GM12891 (cell line): ENCODE data around the gene NCK1.
"Not testable (repeated sequence)": the region's sequence is repeated elsewhere in the genome, so short reads cannot be mapped to it uniquely, and the experiment has no call there.

Experiments used
- DNase-seq: peaks from one replicate; pipeline ENCODE4 v3.0.0; 2011; ENCODE audit warnings: low spot score; ENCODE audit not compliant: insufficient read length
- FAIRE-seq: peaks from 2 replicates; lab custom pipeline; 2011; peaks lifted over from hg19 to GRCh38; lab: Jason Lieb, UNC
- PAX5 ChIP-seq: IDR thresholded peaks from 2 replicates; pipeline ENCODE4 v1.6.1; 2011; ENCODE audit warnings: low read length, moderate library complexity, mild to moderate bottlenecking; ENCODE audit not compliant: insufficient read depth, severe bottlenecking
- POLR2A ChIP-seq: IDR thresholded peaks from 2 replicates; pipeline ENCODE4 v1.6.1; 2011; ENCODE audit warnings: low read depth, low read length, control low read depth
- POLR2AphosphoS5 ChIP-seq: IDR thresholded peaks from 2 replicates; pipeline ENCODE4 v1.6.1; 2011; ENCODE audit warnings: low read depth, low read length, control low read depth
- POU2F2 ChIP-seq: IDR thresholded peaks from 2 replicates; pipeline ENCODE4 v1.6.1; 2011; ENCODE audit warnings: low read depth, mild to moderate bottlenecking, control low read depth, low read length, moderate library complexity
- SPI1 ChIP-seq: IDR thresholded peaks from 2 replicates; pipeline ENCODE4 v1.6.1; 2011; ENCODE audit warnings: low read depth, low read length, control low read depth
- TAF1 ChIP-seq: IDR thresholded peaks from 2 replicates; pipeline ENCODE4 v1.6.1; 2011; ENCODE audit warnings: low read depth, low read length, control low read depth

Gene NCK1

DNA sequence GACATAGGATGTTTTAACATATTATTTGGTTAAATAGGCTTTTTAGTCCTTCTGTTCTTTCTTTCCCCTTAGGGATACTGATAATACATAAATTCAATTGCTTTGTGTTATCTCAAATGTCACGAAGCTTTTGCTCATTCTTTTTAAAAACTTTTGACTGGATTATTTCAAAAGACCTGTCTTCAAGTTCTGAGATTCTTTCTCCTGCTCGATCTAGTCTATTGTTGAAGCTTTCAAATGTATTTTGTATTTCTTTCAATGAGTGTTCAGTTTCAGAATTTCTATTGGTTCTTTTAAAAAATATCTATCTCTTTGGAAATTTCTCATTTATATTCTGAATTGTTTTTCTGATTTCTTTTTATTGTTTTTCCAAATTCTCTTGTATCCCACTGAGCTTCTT, 112.7 kb downstream of the NCK1 start:
- no peak for TF ChIP-seq TAF1
- TF ChIP-seq POU2F2, result no peak
- no peak for TF ChIP-seq PAX5
- no peak for TF ChIP-seq SPI1
- TF ChIP-seq POLR2AphosphoS5, result no peak
- no peak for TF ChIP-seq POLR2A
- DNase-seq (no peak), FAIRE-seq (no peak)

- no peak for FAIRE-seq
- TF ChIP-seq PAX5 (no peak), POLR2A (no peak), POLR2AphosphoS5 (no peak), POU2F2 (no peak), TAF1 (no peak), SPI1 (no peak)
- no peak for DNase-seq
Measured at GRCh38 chr3:136979204-136979603, 117.2 kb downstream of the NCK1 start.

- no peak for TF ChIP-seq SPI1
- no peak for TF ChIP-seq POLR2AphosphoS5
- TF ChIP-seq POU2F2, result no peak
- no peak for TF ChIP-seq POLR2A
- TF ChIP-seq PAX5, result no peak
- no peak for TF ChIP-seq TAF1
- DNase-seq (no peak), FAIRE-seq (no peak)
Measured at GRCh38 chr3:136979684-136980083, 117.7 kb downstream of the NCK1 start.

- no peak for FAIRE-seq
- TF ChIP-seq POU2F2, result no peak
- no peak for DNase-seq
Measured at GRCh38 chr3:136982033-136982432, 120.0 kb downstream of the NCK1 start.

DNA sequence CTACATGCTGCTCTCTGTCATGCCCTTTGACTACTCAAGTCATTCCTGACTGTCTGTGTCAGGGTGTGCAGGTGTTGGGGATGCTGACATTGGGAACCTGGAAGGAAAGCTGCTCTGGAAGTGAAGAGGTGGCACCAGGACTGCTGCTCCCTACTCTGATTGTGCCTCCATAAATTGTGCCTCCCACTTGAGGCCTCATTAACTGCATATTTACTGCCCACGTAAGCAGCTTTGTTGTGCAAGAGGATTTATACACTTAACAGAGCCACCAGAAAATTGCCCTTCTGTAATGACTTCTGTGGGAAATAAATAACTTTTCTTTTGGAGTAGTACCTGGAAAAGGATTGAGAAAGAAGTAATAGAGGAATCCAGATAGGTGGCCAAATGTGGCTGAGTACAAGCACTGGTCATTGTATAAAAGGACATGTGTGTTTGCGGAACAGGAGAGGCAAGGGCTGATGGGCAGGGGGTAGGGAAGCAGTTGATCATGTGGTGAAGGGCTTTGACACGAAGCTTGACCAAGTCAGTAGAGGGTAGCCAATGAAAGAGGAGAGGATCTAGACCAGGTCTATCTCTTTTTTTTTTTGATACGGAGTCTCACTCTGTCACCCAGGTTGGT, 120.6 kb downstream of the NCK1 start:
- no peak for DNase-seq
- FAIRE-seq, result no peak
- TF ChIP-seq POLR2A, result no peak
- no peak for TF ChIP-seq SPI1
- no peak for TF ChIP-seq POLR2AphosphoS5
- TF ChIP-seq POU2F2, result no peak
- no peak for TF ChIP-seq TAF1
- TF ChIP-seq PAX5, result no peak

DNA sequence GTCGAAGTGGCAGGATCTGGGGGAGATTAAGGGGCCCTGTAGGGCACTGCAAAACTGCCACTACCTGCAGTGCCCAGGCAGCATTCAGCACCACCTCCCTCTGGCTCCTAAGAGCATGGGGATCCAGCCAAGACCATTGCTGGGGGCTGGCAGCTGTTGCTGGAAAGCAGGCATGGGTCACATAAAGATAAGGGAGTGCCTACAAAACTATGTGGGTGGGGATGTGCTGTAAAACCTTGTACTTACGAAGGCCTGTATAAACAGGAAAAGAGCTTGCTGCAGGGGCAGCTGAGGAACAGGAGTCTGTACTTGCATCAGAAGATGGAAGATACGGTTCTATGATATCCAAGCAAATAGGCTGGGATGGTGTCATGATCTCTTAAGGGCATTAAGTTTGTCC, 122.8 kb downstream of the NCK1 start:
- FAIRE-seq, result no peak
- DNase-seq, result no peak
- no peak for TF ChIP-seq POLR2A
- no peak for TF ChIP-seq SPI1
- TF ChIP-seq PAX5, result no peak
- no peak for TF ChIP-seq TAF1
- TF ChIP-seq POU2F2, result no peak
- TF ChIP-seq POLR2AphosphoS5, result no peak

DNA sequence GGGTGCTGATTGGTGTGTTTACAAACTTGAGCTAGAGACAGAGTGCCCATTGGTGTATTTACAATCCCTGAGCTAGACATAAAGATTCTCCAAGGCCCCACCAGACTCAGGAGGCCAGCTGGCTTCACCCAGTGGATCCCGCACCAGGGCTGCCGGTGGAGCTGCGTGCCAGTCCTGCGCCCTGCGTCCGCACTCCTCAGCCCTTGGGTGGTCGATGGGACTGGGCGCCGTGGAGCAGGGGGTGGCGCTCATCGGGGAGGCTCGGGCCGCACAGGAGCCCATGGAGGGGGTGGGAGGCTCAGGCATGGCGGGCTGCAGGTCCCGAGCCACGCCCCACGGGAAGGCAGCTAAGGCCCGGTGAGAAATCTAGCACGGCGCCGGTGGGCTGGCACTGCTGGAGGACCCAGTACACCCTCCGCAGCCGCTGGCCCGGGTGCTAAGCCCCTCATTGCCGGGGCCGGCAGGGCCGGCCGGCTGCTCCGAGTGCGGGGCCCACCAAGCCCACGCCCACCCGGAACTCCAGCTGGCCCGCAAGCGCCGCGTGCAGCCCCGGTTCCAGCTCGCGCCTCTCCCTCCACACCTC, 125.5 kb downstream of the NCK1 start:
- not testable (repeated sequence) for FAIRE-seq, DNase-seq

DNA sequence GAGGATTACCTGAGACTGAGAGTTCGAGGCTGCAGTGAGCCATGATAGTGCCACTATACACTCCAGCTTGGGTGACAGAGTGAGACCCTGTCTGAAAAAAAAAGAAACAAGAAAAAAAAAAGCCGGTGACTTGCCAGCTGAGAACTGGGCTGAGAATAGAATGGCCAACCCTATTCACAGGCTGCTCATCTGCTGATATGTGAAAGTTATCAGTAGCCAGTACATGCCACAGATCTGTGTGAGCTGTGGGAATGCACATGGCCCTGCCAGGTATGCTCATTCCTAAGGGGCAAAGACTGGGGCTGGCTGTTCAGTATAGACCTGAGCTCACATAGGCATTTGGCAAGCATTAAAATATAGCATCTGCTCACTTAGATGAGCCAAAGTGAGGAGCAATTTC, 126.6 kb downstream of the NCK1 start:
- no peak for TF ChIP-seq POLR2AphosphoS5
- TF ChIP-seq SPI1, result no peak
- no peak for TF ChIP-seq PAX5
- TF ChIP-seq POU2F2, result no peak
- TF ChIP-seq TAF1, result no peak
- TF ChIP-seq POLR2A, result no peak
- no peak for DNase-seq
- FAIRE-seq, result no peak

DNA sequence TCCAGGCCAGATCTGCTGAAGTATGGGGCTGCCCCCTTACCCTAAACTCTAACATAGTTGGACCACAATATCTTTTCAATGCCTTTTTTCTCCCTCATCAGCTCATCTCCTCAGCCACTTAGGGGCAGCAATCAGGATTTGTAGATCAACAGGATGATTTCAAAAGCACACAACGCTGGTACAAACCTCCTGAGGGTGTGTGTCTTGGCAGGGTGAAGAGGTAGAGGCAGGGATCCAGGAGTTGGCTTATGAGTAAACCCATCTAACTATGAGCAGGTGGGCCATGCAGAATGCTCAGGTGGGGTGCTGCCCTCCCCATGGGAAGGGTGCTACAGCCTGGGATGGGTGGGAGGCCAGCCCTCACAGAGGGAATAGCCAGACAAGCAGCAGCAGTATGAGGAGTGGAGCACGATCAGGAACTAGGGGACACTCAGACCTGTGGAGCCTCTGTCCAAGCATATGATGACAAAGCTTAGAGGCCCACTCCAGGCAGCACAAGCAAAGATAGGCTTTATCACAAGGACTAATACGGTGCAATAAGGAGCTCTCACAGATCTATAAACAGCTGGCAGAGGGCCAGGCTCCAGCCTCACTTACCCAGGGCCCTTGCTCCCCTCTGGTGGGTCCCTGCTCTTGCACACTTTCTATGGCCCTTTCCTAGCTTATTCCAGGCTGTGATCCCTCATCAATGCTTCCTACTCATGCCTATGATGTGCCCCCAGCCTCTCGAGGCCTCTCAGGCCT, 127.9 kb downstream of the NCK1 start:
- TF ChIP-seq SPI1 (no peak), POU2F2 (no peak), TAF1 (no peak), PAX5 (no peak), POLR2A (no peak), POLR2AphosphoS5 (no peak)
- DNase-seq, result no peak
- no peak for FAIRE-seq
